CD14-positive monocyte (primary cell): Measurements from ENCODE around the gene ARID3B. TPM values are rescaled to one million over a fixed set of nuclear protein-coding genes. Genes with fewer than 3 reads are reported as not detected.

Source experiments
- DNase-seq, 3 donors: peaks; one replicate each; pipeline ENCODE4 v3.0.0-alpha.2; 2011 to 2022
- H2AFZ ChIP-seq: 2 replicates; pipeline ENCODE4 v1.6.0; 2012; ENCODE audit warnings: mild to moderate bottlenecking, low read depth, low read length, inconsistent platforms; ENCODE audit not compliant: insufficient read depth, poor library complexity, severe bottlenecking
- H3K27ac ChIP-seq, 2 donors: 1 replicate in 1 of 2; 2 replicates in 1 of 2; pipeline ENCODE4 v1.5.1; 2012 to 2013; ENCODE audit warnings: low read length in 2 of 2, control low read depth in 1 of 2, inconsistent platforms in 1 of 2, low read depth in 1 of 2, mild to moderate bottlenecking in 1 of 2
- H3K27me3 ChIP-seq, 2 donors: one replicate each; pipeline versions ENCODE4 v1.6.0 to v1.6.1; 2011 to 2013; ENCODE audit warnings: low read length in 2 of 2; ENCODE audit not compliant: control insufficient read depth in 2 of 2, insufficient read depth in 2 of 2
- H3K36me3 ChIP-seq, 2 donors: replicated peaks in 1 of 2; 1 replicate in 1 of 2; 2 replicates in 1 of 2; pipeline versions ENCODE4 v1.5.1 to v1.6.1; 2012 to 2013; ENCODE audit warnings: low read length in 2 of 2, control low read depth in 1 of 2, inconsistent platforms in 1 of 2, mild to moderate bottlenecking in 1 of 2; ENCODE audit not compliant: insufficient read depth in 2 of 2, control insufficient read depth in 1 of 2
- H3K4me1 ChIP-seq, 2 donors: 1 replicate in 1 of 2; 2 replicates in 1 of 2; pipeline versions ENCODE4 v1.5.1 to v1.6.1; 2012 to 2013; ENCODE audit warnings: low read length in 2 of 2, control low read depth in 1 of 2, inconsistent platforms in 1 of 2, mild to moderate bottlenecking in 1 of 2, moderate library complexity in 1 of 2; ENCODE audit not compliant: insufficient read depth in 2 of 2, control insufficient read depth in 1 of 2
- H3K4me2 ChIP-seq: replicated peaks from 2 replicates; pipeline ENCODE3; 2012; ENCODE audit warnings: low read length, moderate library complexity, mild to moderate bottlenecking; ENCODE audit not compliant: poor library complexity, severe bottlenecking; ENCODE audit errors: extremely low read depth
- H3K4me3 ChIP-seq, 3 experiments: fragments of 200-600 bp in 1 of 3; sonication (generic) in 1 of 3; replicated peaks in 1 of 3; 1 replicate in 2 of 3; 2 replicates in 1 of 3; pipeline ENCODE4 v1.5.1; 2011 to 2013; ENCODE audit warnings: low read length in 3 of 3, mild to moderate bottlenecking in 3 of 3, control low read depth in 2 of 3, low read depth in 2 of 3, inconsistent platforms in 1 of 3, moderate library complexity in 1 of 3
- H3K79me2 ChIP-seq: 2 replicates; pipeline ENCODE4 v1.6.0; 2012; ENCODE audit warnings: mild to moderate bottlenecking, control low read depth, inconsistent platforms, low read length, moderate library complexity; ENCODE audit not compliant: insufficient read depth
- H3K9ac ChIP-seq: 2 replicates; pipeline ENCODE4 v1.6.0; 2017; ENCODE audit warnings: low read length, mild to moderate bottlenecking; ENCODE audit not compliant: insufficient read depth, poor library complexity, severe bottlenecking
- H3K9me3 ChIP-seq, 2 donors: replicated peaks in 1 of 2; 1 replicate in 1 of 2; 2 replicates in 1 of 2; pipeline versions ENCODE4 v1.5.1 to v1.6.1; 2012 to 2013; ENCODE audit warnings: low read length in 2 of 2, control low read depth in 1 of 2; ENCODE audit not compliant: control insufficient read depth in 1 of 2, insufficient read depth in 1 of 2
- H4K20me1 ChIP-seq: 2 replicates; pipeline ENCODE4 v1.6.0; 2012; ENCODE audit warnings: mild to moderate bottlenecking, low read length, control low read depth, moderate library complexity; ENCODE audit not compliant: insufficient read depth
- H3K27ac Mint-ChIP-seq, 7 donors: one replicate each; pipeline ENCODE4 v1.8.0; 2020; ENCODE audit warnings: mild to moderate bottlenecking in 7 of 7, mixed read lengths in 7 of 7, moderate library complexity in 6 of 7, inconsistent platforms in 2 of 7
- H3K27me3 Mint-ChIP-seq, 3 donors: one replicate each; pipeline ENCODE4 v1.8.0; 2021 to 2022; ENCODE audit warnings: low read depth in 3 of 3, mild to moderate bottlenecking in 3 of 3, mixed read lengths in 3 of 3, moderate library complexity in 3 of 3, inconsistent platforms in 1 of 3
- H3K36me3 Mint-ChIP-seq, 2 donors: one replicate each; pipeline ENCODE4 v1.8.0; 2020; ENCODE audit warnings: mixed read lengths in 2 of 2, inconsistent platforms in 1 of 2, mild to moderate bottlenecking in 1 of 2
- H3K4me1 Mint-ChIP-seq: one replicate; pipeline ENCODE4 v1.8.0; 2020; ENCODE audit warnings: mild to moderate bottlenecking, mixed read lengths
- H3K4me3 Mint-ChIP-seq, 2 donors: one replicate each; pipeline ENCODE4 v1.8.0; 2020; ENCODE audit warnings: mild to moderate bottlenecking in 2 of 2, mixed read lengths in 2 of 2, moderate library complexity in 1 of 2
- H3K9me3 Mint-ChIP-seq, 7 donors: one replicate each; pipeline ENCODE4 v1.8.0; 2020 to 2022; ENCODE audit warnings: mixed read lengths in 7 of 7, mild to moderate bottlenecking in 6 of 7, moderate library complexity in 6 of 7, inconsistent platforms in 2 of 7
- WGBS: methylation state at CpG from one replicate; pipeline ENCODE4 v1.1.5; 2013; ENCODE audit warnings: missing lambda C conversion rate; ENCODE audit not compliant: insufficient coverage; 5-methylcytosine and 5-hydroxymethylcytosine counted together
- intact Hi-C, 2 donors: fragments of 100-400 bp; cut with micrococcal nuclease; formaldehyde crosslinking; loops; one replicate each; pipeline versions ENCODE4 v1.15.0 to v1.15.1; 2023
- polyA plus RNA-seq, 3 donors: library from polyadenylated mRNA; depleted of rRNA in 1 of 3; unstranded in 2 of 3; stranded (reverse) in 1 of 3; fragments of 300-500 nt in 2 of 3; fragments of >200 nt in 1 of 3; fragmentation: Illumina TruSeq in 2 of 3; gene quantifications; 1 replicate in 2 of 3; 2 replicates in 1 of 3; pipeline ENCODE4 v1.2.3, GENCODE V29; 2012 to 2021
- TF ChIP-seq, protein P1 (sequence below): fragments of 200-600 bp; IDR thresholded peaks from one replicate; pipeline ENCODE4 v1.8.0; 2022; ENCODE audit warnings: antibody characterized with exemption, mild to moderate bottlenecking

The ARID3B gene
- polyA plus RNA-seq, 3 donors, result 2.3 to 17.4 (median 4.4) TPM

DNA sequence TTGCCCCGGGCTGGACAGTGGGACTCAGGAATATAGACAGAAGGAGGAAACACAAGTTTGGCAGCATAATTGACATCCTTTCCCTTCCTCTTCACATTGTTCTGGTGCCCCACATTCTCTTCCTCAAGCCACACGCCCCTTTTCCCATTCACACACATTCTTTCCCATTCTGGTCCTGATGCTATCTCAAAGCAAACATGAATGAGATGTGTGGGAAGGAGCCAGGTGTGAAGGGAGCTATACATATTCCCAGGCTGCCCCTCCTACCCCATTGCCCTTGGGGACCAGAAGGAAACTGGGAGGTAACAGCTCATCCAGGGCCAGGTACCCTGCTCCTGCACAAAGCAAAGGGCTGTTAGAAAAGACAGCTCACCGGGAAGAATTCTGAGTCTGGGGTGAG is 51.2 kb downstream of the ARID3B start:
- TF ChIP-seq, protein P1, sequence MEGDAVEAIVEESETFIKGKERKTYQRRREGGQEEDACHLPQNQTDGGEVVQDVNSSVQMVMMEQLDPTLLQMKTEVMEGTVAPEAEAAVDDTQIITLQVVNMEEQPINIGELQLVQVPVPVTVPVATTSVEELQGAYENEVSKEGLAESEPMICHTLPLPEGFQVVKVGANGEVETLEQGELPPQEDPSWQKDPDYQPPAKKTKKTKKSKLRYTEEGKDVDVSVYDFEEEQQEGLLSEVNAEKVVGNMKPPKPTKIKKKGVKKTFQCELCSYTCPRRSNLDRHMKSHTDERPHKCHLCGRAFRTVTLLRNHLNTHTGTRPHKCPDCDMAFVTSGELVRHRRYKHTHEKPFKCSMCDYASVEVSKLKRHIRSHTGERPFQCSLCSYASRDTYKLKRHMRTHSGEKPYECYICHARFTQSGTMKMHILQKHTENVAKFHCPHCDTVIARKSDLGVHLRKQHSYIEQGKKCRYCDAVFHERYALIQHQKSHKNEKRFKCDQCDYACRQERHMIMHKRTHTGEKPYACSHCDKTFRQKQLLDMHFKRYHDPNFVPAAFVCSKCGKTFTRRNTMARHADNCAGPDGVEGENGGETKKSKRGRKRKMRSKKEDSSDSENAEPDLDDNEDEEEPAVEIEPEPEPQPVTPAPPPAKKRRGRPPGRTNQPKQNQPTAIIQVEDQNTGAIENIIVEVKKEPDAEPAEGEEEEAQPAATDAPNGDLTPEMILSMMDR, result no peak
- Mint-ChIP-seq H3K4me1 (peaks cover 21% of the 10 kb centered on the region), H3K4me3 (no peak overlapping the region), H3K27ac (peak overlapping the region in 1 of 7 donors; percentile 65), H3K9me3 (no peaks in the 10 kb centered on the region), H3K27me3 (peaks cover 0 to 2% (median 0%) of the 10 kb centered on the region in 3 donors), H3K36me3 (peaks cover 59 to 78% of the 10 kb centered on the region in 2 donors)
- Histone ChIP-seq H3K4me3 (no peak overlapping the region), H3K4me1 (peaks cover 21% of the 10 kb centered on the region in 2 donors), H3K36me3 (peaks cover 51 to 68% of the 10 kb centered on the region in 2 donors), H3K27me3 (no peaks in the 10 kb centered on the region), H4K20me1 (peaks cover 17% of the 10 kb centered on the region), H2AFZ (no peak overlapping the region), H3K27ac (no peak overlapping the region), H3K4me2 (no peak overlapping the region), H3K9me3 (no peaks in the 10 kb centered on the region), H3K79me2 (no peaks in the 10 kb centered on the region), H3K9ac (no peak overlapping the region)
- no peak for DNase-seq
- 92% methylated on average over 2 of the region's 3 CpGs for WGBS
- intact Hi-C loops, result no loop called here

DNA sequence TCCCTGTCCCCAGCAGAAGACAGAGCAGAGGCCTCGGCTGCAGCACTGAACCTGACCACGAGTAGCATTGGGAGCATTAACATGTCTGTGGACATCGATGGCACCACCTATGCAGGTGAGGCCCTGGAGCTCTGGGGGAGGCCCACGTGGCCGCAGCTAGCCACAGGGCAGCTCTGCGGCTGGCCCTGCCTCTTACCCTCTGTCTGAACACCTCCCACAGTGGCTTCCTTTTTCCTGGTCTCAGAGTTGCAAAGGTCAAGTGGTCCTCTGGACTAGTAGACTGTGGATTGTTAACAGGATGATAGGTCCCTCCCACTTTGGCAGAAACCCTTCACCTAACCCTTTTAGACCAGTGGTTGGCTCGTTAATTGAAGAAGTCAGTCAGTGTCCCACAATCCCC is 52.1 kb downstream of the ARID3B start:
- DNase-seq, result no peak
- Histone ChIP-seq H3K9ac (no peak overlapping the region), H3K36me3 (peaks cover 51 to 64% of the 10 kb centered on the region in 2 donors), H3K79me2 (no peaks in the 10 kb centered on the region), H3K27ac (no peak overlapping the region), H3K9me3 (no peaks in the 10 kb centered on the region), H3K4me3 (no peak overlapping the region), H4K20me1 (peaks cover 15% of the 10 kb centered on the region), H3K4me1 (peaks cover 22 to 23% of the 10 kb centered on the region in 2 donors), H3K27me3 (no peaks in the 10 kb centered on the region), H2AFZ (no peak overlapping the region), H3K4me2 (no peak overlapping the region)
- intact Hi-C loops, result no loop called here
- H3K27ac Mint-ChIP-seq, result peak overlapping the region in 1 of 7 donors; percentile 68
- no peaks in the 10 kb centered on the region for H3K27me3 Mint-ChIP-seq
- H3K4me3 Mint-ChIP-seq, result no peak overlapping the region
- peaks cover 58 to 78% of the 10 kb centered on the region in 2 donors for H3K36me3 Mint-ChIP-seq
- peaks cover 22% of the 10 kb centered on the region for H3K4me1 Mint-ChIP-seq
- no peaks in the 10 kb centered on the region for H3K9me3 Mint-ChIP-seq
- WGBS, result 96% methylated on average over 6 of the region's 7 CpGs
- TF ChIP-seq, protein P1, result no peak
